ENCODE results near the gene EIF4E1B.

DNA sequence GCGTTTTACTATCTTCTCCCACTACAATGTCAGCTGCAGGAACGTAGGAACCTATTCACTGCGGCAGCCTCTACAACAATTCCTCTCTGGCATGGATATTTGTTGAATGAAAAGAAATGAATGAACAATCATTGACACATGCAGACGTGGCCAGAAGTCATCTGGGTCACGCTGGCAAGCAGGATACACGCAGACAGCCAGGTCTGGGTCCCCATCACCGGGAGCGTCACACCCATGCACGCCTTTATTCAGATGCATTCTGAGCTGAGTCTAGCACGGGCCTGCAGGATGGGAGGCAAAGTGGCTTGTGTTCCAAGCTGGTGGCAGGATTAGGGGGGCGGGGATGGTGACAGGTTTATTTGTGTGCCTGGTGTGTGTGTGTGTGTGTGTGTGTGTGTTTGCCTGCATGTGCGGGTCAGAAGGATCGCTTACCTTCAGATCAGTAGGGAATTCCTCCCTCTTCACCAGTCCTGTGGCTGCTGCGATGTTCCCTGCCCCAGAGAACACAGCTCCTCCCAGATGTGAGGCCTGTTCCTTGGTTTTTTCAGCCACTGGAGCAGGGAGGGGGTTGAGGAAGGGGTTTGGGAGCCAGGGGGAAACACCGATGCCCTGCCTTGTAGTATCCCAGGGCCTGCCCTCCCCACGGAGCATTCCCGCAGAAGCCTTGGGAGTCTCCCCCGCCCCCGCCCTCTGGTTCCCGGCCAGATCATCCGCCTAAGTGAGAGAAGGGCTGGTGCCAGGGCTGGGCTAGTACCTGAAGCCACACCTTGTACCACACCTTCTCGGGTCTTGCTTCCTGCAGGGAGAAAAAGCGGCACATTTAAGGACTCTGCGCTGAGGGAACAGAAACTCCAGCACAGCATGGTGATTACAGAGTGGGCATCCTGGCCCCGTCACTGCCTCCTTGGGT is 4.3 kb upstream of the EIF4E1B start:
- TF ChIP-seq, protein P1, sequence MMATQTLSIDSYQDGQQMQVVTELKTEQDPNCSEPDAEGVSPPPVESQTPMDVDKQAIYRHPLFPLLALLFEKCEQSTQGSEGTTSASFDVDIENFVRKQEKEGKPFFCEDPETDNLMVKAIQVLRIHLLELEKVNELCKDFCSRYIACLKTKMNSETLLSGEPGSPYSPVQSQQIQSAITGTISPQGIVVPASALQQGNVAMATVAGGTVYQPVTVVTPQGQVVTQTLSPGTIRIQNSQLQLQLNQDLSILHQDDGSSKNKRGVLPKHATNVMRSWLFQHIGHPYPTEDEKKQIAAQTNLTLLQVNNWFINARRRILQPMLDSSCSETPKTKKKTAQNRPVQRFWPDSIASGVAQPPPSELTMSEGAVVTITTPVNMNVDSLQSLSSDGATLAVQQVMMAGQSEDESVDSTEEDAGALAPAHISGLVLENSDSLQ (IDR thresholded peaks at IDR 0.05) = no peak
- TF ChIP-seq BHLHE40 (IDR thresholded peaks at IDR 0.05; ENCODE audit: borderline replicate concordance) (no peak), HDGF (IDR thresholded peaks at IDR 0.05; ENCODE audit: borderline replicate concordance) (no peak)

Measured in HEK293T (cell line).